HepG2 (cell line): ENCODE measurements around the gene VAMP2. TPM values are rescaled to one million over a fixed set of nuclear protein-coding genes. Genes with fewer than 3 reads are reported as not detected.

Experiments used
- ATF2 ChIP-seq: sonication (generic); formaldehyde crosslinking; IDR thresholded peaks from 2 replicates; pipeline ENCODE4 v1.4.0; 2020; ENCODE audit warnings: missing genetic modification reagents
- CBX1 ChIP-seq: IDR thresholded peaks from one replicate; pipeline ENCODE4 v1.6.1; 2016; ENCODE audit warnings: antibody characterized with exemption, low read depth
- CHD4 ChIP-seq: fragments of 200-600 bp; sonication (generic); IDR thresholded peaks from 2 replicates; pipeline ENCODE4 v1.7.0; 2017; ENCODE audit warnings: mild to moderate bottlenecking, low read length, borderline replicate concordance
- JDP2 ChIP-seq: sonication (generic); formaldehyde crosslinking; IDR thresholded peaks from 2 replicates; pipeline ENCODE4 v1.8.1; 2022; ENCODE audit warnings: missing genetic modification reagents, borderline replicate concordance
- MAZ ChIP-seq, 2 experiments: sonication (generic) in 1 of 2; formaldehyde crosslinking in 1 of 2; IDR thresholded peaks; 2 replicates each; pipeline versions ENCODE4 v1.5.0 to v1.6.1; 2012 to 2020; ENCODE audit warnings: low read depth in 2 of 2, mild to moderate bottlenecking in 2 of 2, borderline replicate concordance in 1 of 2, improper control_type of control experiment in 1 of 2, low read length in 1 of 2, missing genetic modification reagents in 1 of 2, moderate library complexity in 1 of 2
- MEF2D ChIP-seq: sonication (generic); formaldehyde crosslinking; IDR thresholded peaks from 2 replicates; pipeline ENCODE4 v1.5.1; 2020; ENCODE audit warnings: mild to moderate bottlenecking, missing genetic modification reagents
- MXI1 ChIP-seq: IDR thresholded peaks from 3 replicates; pipeline ENCODE4 v1.6.1; 2012; ENCODE audit warnings: low read depth, low read length, inconsistent platforms, borderline replicate concordance
- NCOA1 ChIP-seq: sonication (generic); formaldehyde crosslinking; IDR thresholded peaks from 2 replicates; pipeline ENCODE4 v1.9.0; 2021; ENCODE audit warnings: missing genetic modification reagents
- RXRA ChIP-seq: sonication (generic); formaldehyde crosslinking; IDR thresholded peaks from 2 replicates; pipeline ENCODE4 v1.5.1; 2020; ENCODE audit warnings: missing genetic modification reagents
- SIN3A ChIP-seq: IDR thresholded peaks from 2 replicates; pipeline ENCODE4 v1.6.1; 2011; ENCODE audit warnings: low read depth, mild to moderate bottlenecking, control low read depth, low read length, borderline replicate concordance
- SIX4 ChIP-seq: sonication (generic); formaldehyde crosslinking; IDR thresholded peaks from 2 replicates; pipeline ENCODE4 v1.4.0; 2020; ENCODE audit warnings: missing genetic modification reagents
- SKIL ChIP-seq: sonication (generic); formaldehyde crosslinking; IDR thresholded peaks from 2 replicates; pipeline ENCODE4 v1.8.0; 2022; ENCODE audit warnings: missing genetic modification reagents, mild to moderate bottlenecking, moderate library complexity, borderline replicate concordance
- SRSF9 ChIP-seq: fragments of 200-400 bp; formaldehyde crosslinking; IDR thresholded peaks from 2 replicates; pipeline ENCODE4 v1.6.1; 2018; ENCODE audit warnings: borderline replicate concordance, mild to moderate bottlenecking, low read depth, low read length; ENCODE audit not compliant: insufficient read depth, poor library complexity, severe bottlenecking
- TRIM24 ChIP-seq: sonication (generic); formaldehyde crosslinking; IDR thresholded peaks from 2 replicates; pipeline ENCODE4 v1.8.0; 2022; ENCODE audit warnings: mild to moderate bottlenecking, missing genetic modification reagents
- UBTF ChIP-seq: sonication (generic); formaldehyde crosslinking; IDR thresholded peaks from 2 replicates; pipeline ENCODE4 v1.4.0; 2020; ENCODE audit warnings: mild to moderate bottlenecking, missing genetic modification reagents
- ZEB1 ChIP-seq: IDR thresholded peaks from 2 replicates; pipeline ENCODE4 v1.6.1; 2012; ENCODE audit warnings: mild to moderate bottlenecking, low read depth, inconsistent platforms; ENCODE audit not compliant: insufficient replicate concordance
- ZFX ChIP-seq: sonication (generic); formaldehyde crosslinking; IDR thresholded peaks from 2 replicates; pipeline ENCODE4 v1.4.0; 2020; ENCODE audit warnings: mild to moderate bottlenecking, low read depth, missing genetic modification reagents, moderate library complexity
- ZNF414 ChIP-seq: sonication (generic); formaldehyde crosslinking; IDR thresholded peaks from 2 replicates; pipeline ENCODE4 v1.5.0; 2020; ENCODE audit warnings: missing genetic modification reagents
- ZNF556 ChIP-seq: sonication (generic); formaldehyde crosslinking; IDR thresholded peaks from 2 replicates; pipeline ENCODE4 v1.4.0; 2020; ENCODE audit warnings: mild to moderate bottlenecking, missing genetic modification reagents, borderline replicate concordance
- ZNF567 ChIP-seq: sonication (generic); formaldehyde crosslinking; IDR thresholded peaks from 2 replicates; pipeline ENCODE4 v1.8.1; 2023; ENCODE audit warnings: mild to moderate bottlenecking, missing genetic modification reagents, borderline replicate concordance
- ZNF577 ChIP-seq: sonication (generic); formaldehyde crosslinking; IDR thresholded peaks from 2 replicates; pipeline ENCODE4 v1.4.0; 2020; ENCODE audit warnings: mild to moderate bottlenecking, low read depth, missing genetic modification reagents, borderline replicate concordance
- polyA plus RNA-seq, 8 experiments: library from polyadenylated mRNA; depleted of rRNA in 3 of 8; stranded (reverse) in 7 of 8; unstranded in 1 of 8; fragments of >200 nt; fragmentation: Illumina TruSeq in 4 of 8; extraction: Trizol in 4 of 8; gene quantifications; 2 replicates each; pipeline versions ENCODE4 v1.2.1 to v1.2.3, GENCODE V29; 2011 to 2016; ENCODE audit warnings: low read depth in 4 of 8, missing spikeins in 1 of 8, mixed read lengths in 1 of 8; ENCODE audit not compliant: insufficient read depth in 1 of 8
- total RNA-seq, 5 experiments: library from RNA; depleted of rRNA; stranded (reverse); fragments of >200 nt; fragmentation: Illumina TruSeq; extraction: Trizol; gene quantifications; 2 replicates each; pipeline ENCODE4 v1.2.3, GENCODE V29; 2016; ENCODE audit warnings: low read depth in 1 of 5

Gene VAMP2
- total and polyA plus RNA-seq, 2 of the 13 experiments (the other 11 are each of a cell fraction or from before 2014, with no cell fraction given): 3.9 to 17.2 TPM

GRCh38 chr17:8119581-8120519 lies 42.9 kb downstream of the VAMP2 start (continued):
- TF ChIP-seq MXI1 (peak; percentile 48; the same call in 2 of the 3 replicates), CBX1 (peak; percentile 36), SIX4 (CRISPR knock-in tag) (no peak), ZEB1 (peak; percentile 16), ATF2 (no peak; the same call in 1 of the 2 replicates), CHD4 (peak; percentile 95; the same call in 1 of the 2 replicates), UBTF (CRISPR knock-in tag) (peak; percentile 34; the same call in 1 of the 2 replicates), SRSF9 (no peak), NCOA1 (CRISPR knock-in tag) (0 out of 2 replicates have a peak, but pooled peaks have one; percentile 43), ZNF577 (CRISPR knock-in tag) (no peak), ZFX (CRISPR knock-in tag) (peak; percentile 21; the same call in 1 of the 2 replicates), RXRA (CRISPR knock-in tag) (no peak), SKIL (CRISPR knock-in tag) (no peak), SIN3A (peak; percentile 35; the same call in 1 of the 2 replicates), MEF2D (CRISPR knock-in tag) (no peak), TRIM24 (CRISPR knock-in tag) (no peak), ZNF414 (CRISPR knock-in tag) (peak; percentile 78; the same call in 1 of the 2 replicates), ZNF556 (CRISPR knock-in tag) (no peak), JDP2 (CRISPR knock-in tag) (no peak), MAZ (IDR thresholded peaks at IDR 0.05; ENCODE audit: borderline replicate concordance, low read depth, low read length) (no peak), MAZ (CRISPR knock-in tag; IDR thresholded peaks at IDR 0.05; ENCODE audit: low read depth) (peak; percentile 61; the same call in 1 of the 2 replicates), ZNF567 (0 out of 2 replicates have a peak, but pooled peaks have one; percentile 43)
